Measurements from ENCODE around the gene RAB9B.

RAB9B gene

DNA sequence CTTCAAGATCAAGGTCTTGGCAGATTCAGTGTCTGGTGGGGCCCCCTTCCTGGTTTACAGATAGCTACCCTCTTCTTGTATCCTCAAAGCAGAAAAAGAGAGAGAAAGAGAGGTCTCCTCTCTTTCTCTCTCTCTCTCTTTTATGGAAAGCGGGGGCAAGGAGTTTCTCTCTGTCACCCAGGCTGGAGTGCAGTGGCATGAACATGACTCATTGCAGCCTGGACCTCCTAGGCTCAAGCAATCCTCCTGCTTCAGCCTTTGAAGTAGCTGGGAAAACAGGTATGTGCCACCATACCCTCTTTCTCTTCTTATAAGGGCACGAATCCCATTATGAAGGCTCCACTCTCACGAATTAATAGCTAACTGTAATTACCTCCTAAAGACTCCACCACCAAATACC, 20.2 kb downstream of the RAB9B start:
- no peak for DNase-seq (ENCODE audit: low read depth)

DNA sequence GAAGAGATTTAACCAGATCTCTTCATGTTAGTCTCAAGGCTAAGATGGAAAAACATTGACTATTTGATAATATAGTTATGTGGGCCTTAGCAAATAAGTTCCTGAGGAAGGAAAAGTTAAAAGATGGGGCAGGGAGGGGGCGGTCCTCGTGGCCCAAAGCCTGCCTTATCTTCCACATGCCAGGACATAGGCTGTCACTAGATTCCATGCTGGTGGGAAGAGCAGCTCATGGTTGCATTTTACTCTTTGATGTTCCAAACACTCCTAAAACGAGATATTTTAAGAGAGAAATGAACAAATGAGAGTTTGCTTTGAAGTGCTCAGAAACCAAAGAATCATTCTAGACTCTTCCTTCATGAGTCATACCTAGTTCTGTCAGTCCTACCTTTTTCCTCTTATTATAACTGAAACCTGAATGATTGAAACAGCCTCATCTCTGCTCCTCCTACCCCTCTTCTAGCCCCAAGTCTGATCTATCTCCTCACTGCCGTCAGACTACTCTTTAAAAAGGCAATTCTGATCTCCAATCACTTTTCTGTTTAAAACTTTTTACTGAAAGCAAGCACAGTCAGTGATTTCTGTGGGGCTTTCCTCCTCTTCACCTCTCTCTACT, 25.1 kb downstream of the RAB9B start:
- no peak for DNase-seq (ENCODE audit: low read depth)

DNA sequence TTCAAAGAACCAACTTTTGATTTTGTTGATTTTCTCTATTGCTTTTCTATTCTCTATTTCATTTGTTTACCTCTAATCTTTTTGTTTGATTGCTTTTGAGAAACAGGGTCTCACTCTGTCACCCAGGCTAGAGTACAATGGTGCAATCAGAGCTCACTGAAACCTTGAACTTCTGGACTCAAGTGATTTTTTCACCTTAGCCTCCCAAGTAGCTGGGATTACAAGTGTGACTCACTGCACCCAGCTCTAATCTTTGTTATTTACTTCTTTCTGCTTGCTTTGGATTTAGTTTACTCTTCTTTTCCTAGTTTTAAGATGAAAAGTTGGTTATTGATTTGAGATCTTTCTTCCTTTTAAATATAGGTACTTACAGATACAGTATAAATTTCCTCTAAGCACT, 26.2 kb downstream of the RAB9B start:
- no peak for DNase-seq (ENCODE audit: low read depth)

DNA sequence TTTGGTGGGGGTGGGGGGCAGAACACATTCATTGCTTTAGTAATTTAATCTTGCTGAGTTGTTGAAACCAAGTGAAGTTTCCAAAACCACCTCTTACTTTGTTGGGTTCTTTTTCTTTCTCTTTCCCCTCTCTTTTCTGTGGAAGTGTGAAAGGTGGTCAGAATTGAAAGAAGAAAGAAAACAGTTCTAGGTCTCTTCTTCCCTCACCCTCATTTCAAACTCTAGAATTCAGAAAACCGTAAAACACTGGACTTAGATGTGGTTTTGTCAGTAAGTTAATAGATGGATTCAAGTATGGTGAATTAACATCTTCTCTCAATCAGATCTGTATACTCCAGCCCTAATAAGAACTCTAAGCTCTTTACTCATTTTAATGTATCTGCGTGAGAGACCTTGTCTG, 31.7 kb downstream of the RAB9B start:
- DNase-seq (ENCODE audit: low read depth): no peak

DNA sequence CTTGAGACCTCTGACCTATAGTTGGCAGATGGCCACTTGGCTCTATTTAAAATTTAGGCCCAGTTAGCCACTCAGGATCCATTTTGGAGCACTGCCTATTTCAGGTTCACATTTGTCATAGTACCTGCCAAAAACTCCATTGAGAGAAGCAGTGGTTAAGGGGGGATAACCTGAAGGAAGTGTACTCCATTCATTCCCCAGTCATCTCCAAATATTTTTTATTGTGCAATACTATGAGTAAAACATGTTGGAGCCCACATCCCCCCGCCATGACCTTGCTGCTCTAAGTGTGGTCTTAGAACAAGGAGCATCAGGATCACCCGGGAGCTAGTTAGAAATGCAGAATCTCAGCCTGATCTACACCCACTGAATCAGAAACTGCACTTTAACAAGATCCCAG, 34.4 kb downstream of the RAB9B start:
- no peak for DNase-seq (ENCODE audit: low read depth)

DNA sequence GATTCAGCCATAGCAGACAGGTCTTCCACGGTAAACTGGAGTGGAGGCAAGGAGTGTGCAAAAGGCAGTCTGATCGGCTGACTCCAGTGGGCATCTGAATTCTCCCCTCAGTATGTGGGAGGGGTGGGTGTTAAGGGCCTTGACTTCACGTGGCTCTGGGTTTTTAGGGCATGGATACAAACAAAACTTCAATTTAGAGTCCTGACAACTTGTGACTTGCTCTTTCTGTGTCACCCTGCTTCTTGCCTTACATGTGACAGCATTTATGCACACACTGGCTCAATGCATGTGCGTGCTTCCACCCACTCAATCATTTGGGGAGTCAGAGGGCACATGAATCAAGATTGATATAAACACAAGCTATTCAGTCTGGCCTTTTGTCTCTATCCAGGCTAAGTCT, 37.9 kb downstream of the RAB9B start:
- DNase-seq (ENCODE audit: low read depth): no peak

DNA sequence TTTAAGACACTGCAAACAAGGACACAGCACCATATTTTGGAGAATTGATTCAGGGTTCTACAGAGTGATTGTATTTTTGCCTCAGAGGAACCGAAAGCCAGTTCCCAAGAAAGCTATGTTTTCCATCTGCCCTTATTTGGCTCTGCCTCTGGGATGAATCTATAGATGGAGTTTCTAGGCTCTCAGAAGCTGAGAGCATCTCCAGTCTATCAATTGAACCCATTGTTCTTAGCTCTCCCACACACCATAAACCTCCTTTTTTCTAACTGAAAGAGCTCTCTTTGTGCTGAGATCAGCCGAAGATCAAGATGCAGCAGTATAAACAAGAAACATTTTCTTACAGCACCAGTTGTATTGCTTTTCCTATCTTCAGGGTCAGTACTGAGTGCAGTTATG, 38.5 kb downstream of the RAB9B start:
- no peak for DNase-seq (ENCODE audit: low read depth)

DNA sequence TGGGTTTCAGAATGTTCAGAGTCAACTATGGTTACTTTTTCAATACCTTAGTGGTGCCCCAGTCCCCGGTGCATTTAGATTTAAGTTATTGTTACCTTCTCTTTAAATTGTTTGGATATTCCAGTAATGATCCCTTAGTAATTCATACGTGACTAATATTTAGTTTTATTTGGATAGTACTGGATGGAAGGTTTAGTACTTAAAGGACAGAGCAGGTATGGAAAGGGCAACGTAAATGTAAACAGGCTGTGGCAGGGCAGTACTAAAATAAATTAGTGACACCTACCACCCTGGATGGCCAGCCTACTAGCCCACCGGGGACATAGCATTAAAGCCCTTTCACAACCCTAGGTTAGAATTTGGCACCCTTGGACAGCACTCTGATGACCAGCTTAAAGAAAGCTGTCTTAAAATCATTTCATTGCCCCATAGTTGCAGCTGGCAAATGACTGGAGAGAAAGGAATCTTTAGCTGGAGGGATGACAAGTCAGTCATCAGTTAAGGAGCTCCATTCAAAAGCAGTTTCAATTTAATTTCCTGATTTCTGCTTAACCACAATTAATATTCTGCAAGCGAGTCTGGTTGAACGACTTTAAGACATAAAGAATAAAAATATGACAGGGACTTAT, 39.0 kb downstream of the RAB9B start:
- no peak for DNase-seq (ENCODE audit: low read depth)

DNA sequence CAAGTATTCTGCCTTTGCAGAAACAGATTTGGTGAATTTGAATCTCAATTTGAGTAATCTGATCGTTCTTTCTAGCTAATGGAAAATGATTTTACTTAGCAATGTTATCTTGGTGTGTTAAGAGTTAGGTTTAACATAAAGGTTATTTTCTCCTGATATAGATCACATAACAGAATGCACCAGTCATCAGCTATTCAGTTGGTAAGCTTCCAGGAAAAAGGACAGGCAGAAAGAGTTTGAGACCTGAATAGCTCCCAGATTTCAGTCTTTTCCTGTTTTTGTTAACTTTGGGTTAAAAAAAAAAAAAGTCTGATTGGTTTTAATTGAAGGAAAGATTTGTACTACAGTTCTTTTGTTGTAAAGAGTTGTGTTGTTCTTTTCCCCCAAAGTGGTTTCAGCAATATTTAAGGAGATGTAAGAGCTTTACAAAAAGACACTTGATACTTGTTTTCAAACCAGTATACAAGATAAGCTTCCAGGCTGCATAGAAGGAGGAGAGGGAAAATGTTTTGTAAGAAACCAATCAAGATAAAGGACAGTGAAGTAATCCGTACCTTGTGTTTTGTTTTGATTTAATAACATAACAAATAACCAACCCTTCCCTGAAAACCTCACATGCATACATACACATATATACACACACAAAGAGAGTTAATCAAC, 40.1 kb downstream of the RAB9B start:
- no peak for DNase-seq (ENCODE audit: low read depth)

DNA sequence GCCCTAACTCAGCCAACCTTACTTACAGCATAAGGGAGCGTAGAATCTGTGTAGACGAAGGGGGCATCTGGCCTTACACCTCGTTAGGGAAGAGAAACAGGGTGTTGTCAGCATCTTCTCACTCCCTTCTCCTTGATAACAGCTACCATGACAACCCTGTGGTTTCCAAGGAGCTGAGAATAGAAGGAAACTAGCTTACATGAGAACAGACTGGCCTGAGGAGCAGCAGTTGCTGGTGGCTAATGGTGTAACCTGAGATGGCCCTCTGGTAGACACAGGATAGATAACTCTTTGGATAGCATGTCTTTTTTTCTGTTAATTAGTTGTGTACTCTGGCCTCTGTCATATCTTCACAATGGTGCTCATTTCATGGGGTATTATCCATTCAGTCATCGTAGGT, 40.8 kb downstream of the RAB9B start:
- DNase-seq (ENCODE audit: low read depth): no peak

DNA sequence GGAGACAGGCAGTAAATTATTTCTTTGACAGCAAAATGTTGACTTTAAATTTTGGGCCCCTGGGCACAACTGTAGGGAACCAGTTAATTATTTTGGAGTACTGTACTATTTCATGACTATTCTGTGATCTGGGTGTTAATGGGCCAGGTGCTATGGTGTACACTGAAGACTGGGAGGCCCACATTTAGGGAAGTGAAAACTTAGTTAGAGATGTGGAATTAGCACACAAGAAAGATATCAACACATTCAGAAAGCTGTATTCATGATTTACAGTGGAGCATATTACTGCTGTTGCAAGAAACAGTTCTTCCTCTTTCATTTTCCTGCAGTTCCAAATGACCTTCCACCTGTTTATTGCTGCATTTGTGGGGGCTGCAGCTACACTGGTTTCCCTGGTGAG, 43.1 kb downstream of the RAB9B start:
- DNase-seq (ENCODE audit: low read depth): no peak

DNA sequence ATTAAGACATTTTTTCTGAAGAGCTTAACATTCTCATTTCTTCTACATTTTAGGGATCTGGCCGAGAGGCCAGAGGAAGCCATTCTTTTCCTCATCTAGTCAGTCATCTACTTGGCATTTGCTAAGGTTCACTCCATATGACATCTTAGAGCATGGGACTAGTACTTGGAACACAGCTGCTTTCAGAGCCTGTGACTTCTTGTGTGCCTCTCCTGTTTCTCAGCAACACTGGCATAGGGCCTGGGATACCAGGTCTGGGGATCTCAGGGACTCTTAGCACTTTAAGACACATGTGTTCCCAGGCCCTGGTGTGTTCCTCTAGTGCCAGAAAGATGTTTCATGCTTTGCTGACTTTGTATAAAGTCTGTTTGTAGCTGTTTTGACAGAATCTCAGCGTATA, 48.1 kb downstream of the RAB9B start:
- DNase-seq (ENCODE audit: low read depth): no peak

DNA sequence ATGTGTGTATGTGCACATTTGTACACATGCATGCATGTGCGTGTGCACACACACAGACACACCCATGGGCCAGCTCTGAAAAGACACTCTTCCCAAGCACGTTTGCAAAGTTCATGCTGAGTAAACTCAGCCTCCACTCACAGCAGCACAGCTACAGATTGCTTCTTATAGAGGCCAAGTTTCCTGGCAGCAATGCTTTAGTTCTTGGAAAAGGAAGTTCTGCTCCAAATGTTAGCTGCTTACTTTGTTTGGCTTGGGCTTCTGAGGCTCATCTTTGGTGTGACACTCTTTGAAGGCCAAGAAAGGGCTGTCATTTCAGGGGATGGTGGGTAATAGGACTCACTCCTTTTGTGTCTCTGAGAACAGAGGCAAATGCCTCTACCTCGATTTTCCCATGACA, 48.9 kb downstream of the RAB9B start:
- DNase-seq (ENCODE audit: low read depth): no peak

DNA sequence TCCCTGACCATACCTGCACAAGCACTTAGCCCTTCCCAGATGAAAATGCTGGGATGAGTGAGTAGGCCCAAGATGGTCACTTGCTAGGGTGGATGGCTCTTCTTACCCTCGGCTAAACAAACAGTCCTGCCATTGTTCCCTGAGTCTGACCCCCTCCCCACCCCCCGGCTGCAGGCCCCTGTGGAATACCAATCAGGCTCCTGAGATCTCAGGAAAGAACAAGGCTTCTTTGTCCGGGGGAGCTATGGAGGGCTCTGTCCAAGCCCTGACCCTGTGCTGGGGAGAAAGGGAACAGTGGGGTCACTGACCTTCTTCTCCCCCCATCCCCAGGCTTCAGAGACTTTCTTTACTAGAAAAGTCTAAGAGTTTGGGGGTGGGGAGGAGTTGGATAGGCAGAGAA, 49.4 kb downstream of the RAB9B start:
- DNase-seq (ENCODE audit: low read depth): no peak

DNA sequence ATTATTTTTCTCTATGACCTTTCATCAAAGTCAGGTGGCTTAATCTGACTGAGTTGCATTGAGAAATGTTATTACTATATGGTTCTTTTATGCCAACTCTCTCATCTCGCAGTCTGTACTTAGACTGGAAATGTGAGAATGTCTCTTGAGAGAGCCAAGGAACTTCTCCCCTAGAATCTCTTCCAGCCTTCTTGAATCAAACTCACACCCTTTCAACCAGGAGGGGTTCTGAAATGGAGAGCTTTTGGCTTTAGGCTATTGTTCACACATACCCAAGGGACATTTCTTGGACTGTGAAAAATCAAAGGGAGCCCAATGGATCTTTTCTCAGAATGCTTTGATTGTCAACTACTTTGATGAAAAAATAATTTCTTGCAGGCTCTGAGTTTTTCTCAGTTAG, 50.4 kb downstream of the RAB9B start:
- DNase-seq (ENCODE audit: low read depth): no peak

DNA sequence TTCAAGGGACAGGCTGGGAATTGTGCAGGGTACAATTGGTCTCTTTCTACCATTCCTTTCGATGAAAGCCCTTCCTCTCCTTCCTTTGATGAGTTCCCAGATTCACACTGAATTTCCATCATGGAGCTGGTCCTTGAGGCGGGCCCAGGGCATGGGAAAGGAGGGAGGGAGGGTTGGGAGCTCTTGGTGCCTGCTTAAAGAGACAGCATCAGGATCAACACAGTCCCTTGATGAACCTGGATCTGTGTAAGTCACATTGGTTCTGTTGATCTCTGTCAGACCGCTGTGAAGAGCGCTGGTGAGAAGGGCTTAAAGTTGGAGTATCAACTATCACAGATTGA, 51.0 kb downstream of the RAB9B start:
- DNase-seq (ENCODE audit: low read depth): no peak

DNA sequence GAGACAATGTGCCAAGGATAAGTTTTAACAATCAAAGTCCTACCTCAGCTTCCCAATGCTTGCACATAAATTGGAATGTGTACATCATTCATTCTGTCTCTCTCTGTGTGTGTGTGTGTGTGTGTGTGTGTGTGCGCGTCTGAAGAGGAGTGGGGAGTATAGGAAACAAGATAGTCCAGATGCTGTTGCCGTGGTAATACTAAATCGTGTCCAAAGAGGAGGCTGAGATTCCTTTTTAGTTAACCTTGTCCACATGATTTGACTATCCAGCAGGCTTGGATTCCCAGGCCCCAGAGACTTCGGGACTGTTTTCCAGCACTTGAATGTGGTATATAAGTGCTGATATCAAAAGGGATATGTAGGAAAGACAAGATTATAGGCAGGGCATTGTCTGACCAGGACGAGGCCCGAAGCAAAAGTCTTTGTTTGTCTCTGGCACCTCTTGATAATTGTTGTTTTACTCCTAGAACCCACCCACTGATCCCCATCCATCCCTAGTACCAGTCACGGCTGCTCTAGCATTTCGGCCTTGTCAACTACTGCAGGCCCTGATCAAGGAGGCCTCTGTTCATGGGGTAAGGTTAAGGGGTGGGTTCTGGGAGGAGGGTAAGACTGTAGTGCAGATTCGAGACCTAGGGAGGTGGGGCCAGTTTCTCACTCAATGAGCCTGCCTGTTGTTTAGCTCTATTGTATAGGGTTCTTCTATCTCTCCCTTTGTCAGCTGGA, 51.6 kb downstream of the RAB9B start:
- no peak for DNase-seq (ENCODE audit: low read depth)

DNA sequence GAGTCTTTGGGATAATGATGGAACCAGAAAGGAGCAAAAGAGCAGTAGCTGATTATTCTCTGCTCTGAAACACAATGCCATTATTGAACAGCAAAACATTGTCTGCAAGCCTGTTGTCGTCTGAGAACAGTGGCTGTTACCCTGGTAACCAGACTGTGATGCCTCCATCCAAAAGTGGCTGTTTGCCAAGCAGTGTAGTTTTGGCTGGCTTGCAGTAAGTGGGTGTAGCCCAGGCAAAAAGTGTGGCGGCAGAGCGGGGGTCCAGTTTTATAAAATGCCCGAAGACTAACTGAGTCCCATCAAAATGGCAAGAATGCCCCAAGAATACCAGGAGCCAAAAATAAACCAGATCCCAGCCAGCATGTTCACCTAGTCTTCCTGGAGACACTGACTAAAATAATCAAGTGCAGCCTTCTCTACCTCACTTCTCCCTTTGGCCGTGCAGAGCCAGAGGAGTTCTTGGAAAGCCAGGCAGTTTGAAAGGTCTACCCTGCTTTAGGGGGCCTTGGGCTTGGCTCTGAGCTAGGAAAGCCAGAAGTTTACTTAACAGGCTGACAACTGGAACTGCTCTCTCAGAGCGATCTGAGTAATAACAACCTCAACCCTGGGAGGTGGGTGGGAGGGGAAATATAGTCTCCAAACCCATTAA, 52.8 kb downstream of the RAB9B start:
- no peak for DNase-seq (ENCODE audit: low read depth)

DNA sequence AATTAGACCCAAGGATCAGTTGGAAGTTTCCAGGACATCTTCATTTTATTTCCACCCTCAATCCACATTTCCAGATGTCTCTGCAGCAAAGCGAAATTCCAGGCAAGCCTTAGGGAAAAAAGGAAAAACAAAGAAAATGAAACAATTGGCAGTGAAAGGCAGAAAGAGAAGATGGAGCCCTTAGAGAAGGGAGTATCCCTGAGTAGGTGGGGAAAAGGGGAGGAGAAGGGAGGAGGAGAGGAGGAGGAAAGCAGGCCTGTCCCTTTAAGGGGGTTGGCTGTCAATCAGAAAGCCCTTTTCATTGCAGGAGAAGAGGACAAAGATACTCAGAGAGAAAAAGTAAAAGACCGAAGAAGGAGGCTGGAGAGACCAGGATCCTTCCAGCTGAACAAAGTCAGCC, 55.5 kb downstream of the RAB9B start, which contains the start of gene PLP1:
Gene PLP1 (plus strand): TSS at position 295 of the 400 bp plus-strand sequence. CDS start 156 bp downstream, outside the sequence.
- no peak for DNase-seq (ENCODE audit: low read depth)

DNA sequence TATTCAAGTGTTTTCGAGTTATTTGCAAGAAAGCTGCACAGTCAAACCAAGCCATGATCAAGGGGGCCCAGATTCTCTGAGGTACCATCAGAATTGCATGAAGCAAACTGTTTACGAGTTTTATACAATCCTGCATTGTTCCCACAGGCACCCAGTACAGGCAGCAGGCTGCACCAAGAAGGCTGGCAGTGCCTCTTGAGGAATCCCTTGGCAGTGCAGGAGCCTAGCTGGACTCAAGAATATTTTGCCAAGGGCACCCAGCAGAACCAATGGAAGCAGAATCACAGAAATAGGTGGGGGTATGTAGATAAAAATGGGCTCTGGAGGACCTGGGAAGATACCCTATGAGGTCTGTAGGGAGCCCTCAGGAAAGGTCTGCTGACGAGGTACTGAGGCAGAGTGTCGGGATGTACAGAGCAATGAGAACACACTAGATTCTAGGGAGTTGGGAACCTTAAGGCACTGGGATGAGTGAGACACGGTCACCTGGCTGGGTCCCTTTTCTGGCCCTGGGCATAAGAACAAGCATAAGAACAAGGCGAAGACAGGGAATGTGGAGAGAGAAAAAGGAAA, 57.9 kb downstream of the RAB9B start:
- DNase-seq (ENCODE audit: low read depth): no peak

DNA sequence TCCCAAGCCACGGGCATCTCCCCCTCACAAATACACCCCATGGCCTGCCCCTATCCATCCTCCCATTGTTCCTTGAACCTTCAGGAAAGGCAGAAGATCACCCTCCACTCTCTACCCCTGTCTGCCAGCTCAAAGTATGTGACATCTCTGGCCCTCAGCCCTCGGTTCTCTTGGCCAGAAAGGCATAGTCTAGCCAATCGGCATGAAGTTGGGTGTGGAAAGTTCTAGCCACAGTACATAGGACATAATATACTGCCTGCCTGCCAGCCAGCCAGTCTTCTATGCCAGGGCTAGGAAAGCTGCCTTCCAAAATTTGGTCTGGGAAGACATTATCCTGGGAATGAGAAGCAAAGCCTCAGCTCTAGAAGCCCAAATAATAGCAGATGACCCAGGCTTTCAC, 58.6 kb downstream of the RAB9B start:
- no peak for DNase-seq (ENCODE audit: low read depth)

All from non-pigmented ciliary epithelial cell (primary cell).